H9 (cell line): ENCODE results near the gene DGKG. TPM values are rescaled to one million over a fixed set of nuclear protein-coding genes. Genes with fewer than 3 reads are reported as not detected.

Experiments
- DNase-seq: peaks from one replicate; pipeline ENCODE4 v3.0.0-alpha.2; 2017
- H2AFZ ChIP-seq: one replicate; pipeline ENCODE4 v1.6.1; 2013; ENCODE audit warnings: mild to moderate bottlenecking, low read length, control low read depth, moderate library complexity
- H2AK5ac ChIP-seq: 2 replicates; pipeline ENCODE4 v1.6.1; 2013; ENCODE audit warnings: low read length, control low read depth, mixed read lengths; ENCODE audit not compliant: insufficient read length
- H2BK120ac ChIP-seq: one replicate; pipeline ENCODE4 v1.6.1; 2013; ENCODE audit warnings: low read depth, mild to moderate bottlenecking, low read length, control low read depth, inconsistent platforms; ENCODE audit not compliant: poor library complexity, severe bottlenecking
- H2BK12ac ChIP-seq: 2 replicates; pipeline ENCODE4 v1.6.1; 2013; ENCODE audit warnings: low read length, control low read depth, mixed read lengths, low read depth; ENCODE audit not compliant: insufficient read length
- H2BK15ac ChIP-seq: 2 replicates; pipeline ENCODE4 v1.6.1; 2013; ENCODE audit warnings: low read depth, low read length, control low read depth
- H2BK20ac ChIP-seq: one replicate; pipeline ENCODE4 v1.6.1; 2013; ENCODE audit warnings: low read depth, mild to moderate bottlenecking, low read length, control low read depth, inconsistent platforms; ENCODE audit not compliant: poor library complexity, severe bottlenecking
- H2BK5ac ChIP-seq: 2 replicates; pipeline ENCODE4 v1.6.1; 2013; ENCODE audit warnings: low read length, control low read depth, mixed read lengths; ENCODE audit not compliant: insufficient read length
- H3K14ac ChIP-seq: 2 replicates; pipeline ENCODE4 v1.6.1; 2013; ENCODE audit warnings: low read length, control low read depth; ENCODE audit not compliant: insufficient read depth
- H3K18ac ChIP-seq: 2 replicates; pipeline ENCODE4 v1.6.1; 2013; ENCODE audit warnings: low read depth, mild to moderate bottlenecking, mixed read lengths, low read length, control low read depth; ENCODE audit not compliant: insufficient read length
- H3K23ac ChIP-seq: 2 replicates; pipeline ENCODE4 v1.6.1; 2013; ENCODE audit warnings: low read length, control low read depth, mixed read lengths, low read depth; ENCODE audit not compliant: insufficient read length
- H3K23me2 ChIP-seq: 2 replicates; pipeline ENCODE4 v1.6.1; 2013; ENCODE audit warnings: low read depth, mild to moderate bottlenecking, mixed read lengths, low read length, control low read depth; ENCODE audit not compliant: insufficient read length, poor library complexity, severe bottlenecking
- H3K27ac ChIP-seq: 2 replicates; pipeline ENCODE4 v1.5.1; 2013; ENCODE audit warnings: low read length, control low read depth, mixed read lengths, low read depth; ENCODE audit not compliant: insufficient read length
- H3K27me3 ChIP-seq: 2 replicates; pipeline ENCODE4 v1.6.1; 2013; ENCODE audit warnings: low read length, control low read depth, inconsistent platforms; ENCODE audit not compliant: insufficient read depth
- H3K4ac ChIP-seq: 2 replicates; pipeline ENCODE4 v1.6.1; 2013; ENCODE audit warnings: low read depth, mild to moderate bottlenecking, control low read depth, inconsistent platforms, low read length, moderate library complexity
- H3K4me1 ChIP-seq: 2 replicates; pipeline ENCODE4 v1.6.1; 2013; ENCODE audit warnings: low read length, control low read depth, inconsistent platforms; ENCODE audit not compliant: insufficient read depth
- H3K4me2 ChIP-seq: 2 replicates; pipeline ENCODE4 v1.6.1; 2013; ENCODE audit warnings: low read length, control low read depth, mixed read lengths; ENCODE audit not compliant: insufficient read length, insufficient read depth
- H3K56ac ChIP-seq: 2 replicates; pipeline ENCODE4 v1.6.1; 2013; ENCODE audit warnings: low read depth, mild to moderate bottlenecking, mixed read lengths, low read length, control low read depth; ENCODE audit not compliant: insufficient read length
- H3K79me1 ChIP-seq: 2 replicates; pipeline ENCODE4 v1.6.1; 2013; ENCODE audit warnings: low read depth, mild to moderate bottlenecking, moderate library complexity, low read length, control low read depth, inconsistent platforms; ENCODE audit not compliant: insufficient read depth, poor library complexity, severe bottlenecking
- H3K79me2 ChIP-seq: 2 replicates; pipeline ENCODE4 v1.6.1; 2013; ENCODE audit warnings: low read length, control low read depth, inconsistent platforms; ENCODE audit not compliant: insufficient read depth
- H3K9ac ChIP-seq: 2 replicates; pipeline ENCODE4 v1.6.1; 2013; ENCODE audit warnings: low read length, control low read depth, mixed read lengths; ENCODE audit not compliant: insufficient read length; ENCODE audit errors: extremely low read depth
- H3K9me3 ChIP-seq: one replicate; pipeline ENCODE4 v1.6.1; 2013; ENCODE audit warnings: low read depth, low read length, inconsistent platforms; ENCODE audit not compliant: control insufficient read depth
- H3T11ph ChIP-seq: one replicate; pipeline ENCODE4 v1.6.1; 2013; ENCODE audit warnings: mild to moderate bottlenecking, low read length, control low read depth, inconsistent platforms
- H4K20me1 ChIP-seq: one replicate; pipeline ENCODE4 v1.6.1; 2013; ENCODE audit not compliant: control insufficient read depth, insufficient read length, insufficient read depth
- H4K5ac ChIP-seq: 2 replicates; pipeline ENCODE4 v1.6.1; 2013; ENCODE audit warnings: low read depth, mild to moderate bottlenecking, mixed read lengths, low read length, control low read depth; ENCODE audit not compliant: insufficient read length
- H4K8ac ChIP-seq: replicated peaks from 2 replicates; pipeline ENCODE4 v1.6.1; 2013; ENCODE audit warnings: low read length, control low read depth, mixed read lengths, low read depth; ENCODE audit not compliant: insufficient read length
- H4K91ac ChIP-seq: 2 replicates; pipeline ENCODE4 v1.6.1; 2013; ENCODE audit warnings: low read depth, mild to moderate bottlenecking, moderate library complexity, mixed read lengths, low read length, control low read depth; ENCODE audit not compliant: insufficient read length
- H3K27ac Mint-ChIP-seq, 3 experiments: 2 replicates in 2 of 3; 3 replicates in 1 of 3; pipeline ENCODE4 v1.8.0; 2020 to 2021; ENCODE audit warnings: mixed read lengths in 3 of 3, mild to moderate bottlenecking in 1 of 3, moderate library complexity in 1 of 3
- H3K27me3 Mint-ChIP-seq: 2 replicates; pipeline ENCODE4 v1.8.0; 2021; ENCODE audit warnings: low read depth, mild to moderate bottlenecking, moderate library complexity, mixed read lengths
- H3K36me3 Mint-ChIP-seq, 3 experiments: 2 replicates in 2 of 3; 3 replicates in 1 of 3; pipeline ENCODE4 v1.8.0; 2020 to 2021; ENCODE audit warnings: low read depth in 3 of 3, mixed read lengths in 3 of 3; ENCODE audit not compliant: insufficient read depth in 1 of 3
- H3K4me1 Mint-ChIP-seq, 2 experiments: 2 replicates each; pipeline ENCODE4 v1.8.0; 2020; ENCODE audit warnings: mixed read lengths in 2 of 2
- H3K4me3 Mint-ChIP-seq, 2 experiments: 2 replicates in 1 of 2; 3 replicates in 1 of 2; pipeline ENCODE4 v1.8.0; 2020 to 2021; ENCODE audit warnings: mild to moderate bottlenecking in 2 of 2, mixed read lengths in 2 of 2, moderate library complexity in 1 of 2
- H3K9me3 Mint-ChIP-seq, 2 experiments: 2 replicates in 1 of 2; 3 replicates in 1 of 2; pipeline ENCODE4 v1.8.0; 2020; ENCODE audit warnings: mild to moderate bottlenecking in 2 of 2, mixed read lengths in 2 of 2, moderate library complexity in 1 of 2
- WGBS: extraction: QIAGEN DNeasy Blood & Tissue Kit; methylation state at CpG from one replicate; pipeline ENCODE4 v1.1.7; 2013; ENCODE audit warnings: missing lambda C conversion rate, low lambda C conversion rate, mixed read lengths; ENCODE audit not compliant: insufficient read length; ENCODE audit errors: extremely low coverage; 5-methylcytosine and 5-hydroxymethylcytosine counted together
- total RNA-seq: library from RNA; stranded (reverse); gene quantifications from 2 replicates; pipeline ENCODE4 v1.2.1, GENCODE V29; 2021
- TF ChIP-seq, protein P1 (sequence below): fragments of 200-600 bp; sonication (generic); conservative IDR thresholded peaks from 3 replicates; pipeline ENCODE4 v1.8.0; 2021; ENCODE audit warnings: antibody characterized with exemption, mild to moderate bottlenecking

The DGKG gene
- total RNA-seq, 1 experiment from 2014 or later: not detected

DNA sequence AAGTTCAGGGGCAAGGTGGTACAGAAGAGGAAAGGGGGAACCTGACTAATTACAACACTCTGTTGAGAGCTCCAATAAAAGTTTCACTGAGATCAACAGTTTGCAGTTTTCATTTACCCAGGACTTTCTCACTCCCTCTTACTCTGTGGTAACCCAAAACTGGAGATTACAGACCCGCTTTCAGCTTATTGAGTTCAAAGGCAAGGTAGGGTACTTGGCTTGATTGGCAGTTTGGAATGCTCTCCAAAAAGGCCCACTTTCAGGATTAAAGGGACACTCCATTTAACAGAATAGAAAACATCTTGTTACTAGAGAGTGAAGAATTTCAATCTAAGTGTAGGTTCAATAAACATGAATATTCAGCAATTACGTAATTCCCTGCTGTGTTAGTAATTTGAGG, 135.6 kb downstream of the DGKG start:
- H3K23ac ChIP-seq: no peak overlapping the region
- no peaks in the 10 kb centered on the region for H3K9me3 Mint-ChIP-seq
- no peak overlapping the region for H2BK20ac ChIP-seq
- H3K27ac ChIP-seq: no peak overlapping the region
- no peak overlapping the region for H4K91ac ChIP-seq
- peaks cover 10% of the 10 kb centered on the region in 2 experiments for H3K4me1 Mint-ChIP-seq
- no peak overlapping the region for H2AK5ac ChIP-seq
- H2BK120ac ChIP-seq: no peak overlapping the region
- no peak overlapping the region for H3K56ac ChIP-seq
- no peak overlapping the region for H4K8ac ChIP-seq
- no peak overlapping the region for H3K27ac Mint-ChIP-seq
- no peaks in the 10 kb centered on the region for H4K20me1 ChIP-seq
- no peak overlapping the region for H2BK5ac ChIP-seq
- H3K4me3 Mint-ChIP-seq: no peak overlapping the region
- TF ChIP-seq, protein P1, sequence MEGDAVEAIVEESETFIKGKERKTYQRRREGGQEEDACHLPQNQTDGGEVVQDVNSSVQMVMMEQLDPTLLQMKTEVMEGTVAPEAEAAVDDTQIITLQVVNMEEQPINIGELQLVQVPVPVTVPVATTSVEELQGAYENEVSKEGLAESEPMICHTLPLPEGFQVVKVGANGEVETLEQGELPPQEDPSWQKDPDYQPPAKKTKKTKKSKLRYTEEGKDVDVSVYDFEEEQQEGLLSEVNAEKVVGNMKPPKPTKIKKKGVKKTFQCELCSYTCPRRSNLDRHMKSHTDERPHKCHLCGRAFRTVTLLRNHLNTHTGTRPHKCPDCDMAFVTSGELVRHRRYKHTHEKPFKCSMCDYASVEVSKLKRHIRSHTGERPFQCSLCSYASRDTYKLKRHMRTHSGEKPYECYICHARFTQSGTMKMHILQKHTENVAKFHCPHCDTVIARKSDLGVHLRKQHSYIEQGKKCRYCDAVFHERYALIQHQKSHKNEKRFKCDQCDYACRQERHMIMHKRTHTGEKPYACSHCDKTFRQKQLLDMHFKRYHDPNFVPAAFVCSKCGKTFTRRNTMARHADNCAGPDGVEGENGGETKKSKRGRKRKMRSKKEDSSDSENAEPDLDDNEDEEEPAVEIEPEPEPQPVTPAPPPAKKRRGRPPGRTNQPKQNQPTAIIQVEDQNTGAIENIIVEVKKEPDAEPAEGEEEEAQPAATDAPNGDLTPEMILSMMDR: no peak
- H3K79me2 ChIP-seq: no peaks in the 10 kb centered on the region
- no peak overlapping the region for H3K14ac ChIP-seq
- H3K9me3 ChIP-seq: no peaks in the 10 kb centered on the region
- H3K27me3 ChIP-seq: no peaks in the 10 kb centered on the region
- no CpG with 5 or more reads among the region's 2 CpGs for WGBS
- H3K4me2 ChIP-seq: no peak overlapping the region
- no peak overlapping the region for H3K4ac ChIP-seq
- H3K79me1 ChIP-seq: no peaks in the 10 kb centered on the region
- no peaks in the 10 kb centered on the region for H3K23me2 ChIP-seq
- no peak for DNase-seq
- H2AFZ ChIP-seq: no peak overlapping the region
- no peaks in the 10 kb centered on the region for H3K4me1 ChIP-seq
- no peak overlapping the region for H3T11ph ChIP-seq
- H3K36me3 Mint-ChIP-seq: no peaks in the 10 kb centered on the region
- H3K9ac ChIP-seq: no peak overlapping the region
- no peak overlapping the region for H2BK12ac ChIP-seq
- H2BK15ac ChIP-seq: no peak overlapping the region
- no peak overlapping the region for H3K18ac ChIP-seq
- no peak overlapping the region for H4K5ac ChIP-seq
- peaks cover 66% of the 10 kb centered on the region for H3K27me3 Mint-ChIP-seq
